HCT116 (cell line): ENCODE data around the gene LSM11. TPM values are rescaled to one million over a fixed set of nuclear protein-coding genes. Genes with fewer than 3 reads are reported as not detected.

Experiments
- CEBPB ChIP-seq: IDR thresholded peaks from 2 replicates; pipeline ENCODE4 v1.6.1; 2012; ENCODE audit warnings: low read depth
- EGR1 ChIP-seq: IDR thresholded peaks from 2 replicates; pipeline ENCODE4 v1.6.1; 2012; ENCODE audit warnings: low read depth
- EZH2 ChIP-seq: fragments of 200-600 bp; sonication (generic); IDR thresholded peaks from 2 replicates; pipeline ENCODE4 v1.6.1; 2017; ENCODE audit warnings: antibody characterized with exemption, mixed run types
- EZH2phosphoT487 ChIP-seq: fragments of 200-600 bp; IDR thresholded peaks from 2 replicates; pipeline ENCODE4 v1.6.1; 2018; ENCODE audit warnings: antibody characterized with exemption, borderline replicate concordance
- FOSL1 ChIP-seq: IDR thresholded peaks from 2 replicates; pipeline ENCODE4 v1.6.1; 2012; ENCODE audit warnings: low read depth
- JUND ChIP-seq: IDR thresholded peaks from 2 replicates; pipeline ENCODE4 v1.6.1; 2012
- POLR2A ChIP-seq: IDR thresholded peaks from 2 replicates; pipeline ENCODE4 v1.7.0; 2011; ENCODE audit warnings: borderline replicate concordance; ENCODE audit not compliant: insufficient read depth, insufficient read length; ENCODE audit errors: extremely low read depth
- POLR2AphosphoS5 ChIP-seq: IDR thresholded peaks from 2 replicates; pipeline ENCODE4 v1.6.1; 2011; ENCODE audit warnings: mild to moderate bottlenecking, low read depth, low read length, moderate library complexity
- RAD21 ChIP-seq: IDR thresholded peaks from 2 replicates; pipeline ENCODE4 v1.6.1; 2012; ENCODE audit warnings: low read depth, mild to moderate bottlenecking
- SIN3A ChIP-seq: IDR thresholded peaks from 2 replicates; pipeline ENCODE4 v1.6.1; 2012; ENCODE audit warnings: low read depth
- SRF ChIP-seq: IDR thresholded peaks from 2 replicates; pipeline ENCODE4 v1.6.1; 2012; ENCODE audit warnings: low read depth
- YY1 ChIP-seq: IDR thresholded peaks from 2 replicates; pipeline ENCODE4 v1.6.1; 2011; ENCODE audit warnings: low read length, low read depth, moderate library complexity, mild to moderate bottlenecking; ENCODE audit not compliant: insufficient replicate concordance; ENCODE audit errors: extremely low read depth
- ZFX ChIP-seq: fragments of 450-650 bp; IDR thresholded peaks from 2 replicates; pipeline ENCODE4 v1.6.1; 2017
- total RNA-seq: library from RNA; stranded (reverse); gene quantifications from one replicate; pipeline ENCODE4 v1.2.1, GENCODE V29; 2021; ENCODE audit not compliant: unreplicated experiment
- TF ChIP-seq, protein P1 (sequence below): IDR thresholded peaks from 2 replicates; pipeline ENCODE4 v1.6.1; 2012; ENCODE audit warnings: low read depth
- TF ChIP-seq, protein P2 (sequence below): IDR thresholded peaks from 2 replicates; pipeline ENCODE4 v1.6.1; 2012
- TF ChIP-seq, protein P3 (sequence below): IDR thresholded peaks from 2 replicates; pipeline ENCODE4 v1.6.1; 2012

The LSM11 gene
- total RNA-seq, 1 experiment from 2014 or later, result 6.2 TPM

DNA sequence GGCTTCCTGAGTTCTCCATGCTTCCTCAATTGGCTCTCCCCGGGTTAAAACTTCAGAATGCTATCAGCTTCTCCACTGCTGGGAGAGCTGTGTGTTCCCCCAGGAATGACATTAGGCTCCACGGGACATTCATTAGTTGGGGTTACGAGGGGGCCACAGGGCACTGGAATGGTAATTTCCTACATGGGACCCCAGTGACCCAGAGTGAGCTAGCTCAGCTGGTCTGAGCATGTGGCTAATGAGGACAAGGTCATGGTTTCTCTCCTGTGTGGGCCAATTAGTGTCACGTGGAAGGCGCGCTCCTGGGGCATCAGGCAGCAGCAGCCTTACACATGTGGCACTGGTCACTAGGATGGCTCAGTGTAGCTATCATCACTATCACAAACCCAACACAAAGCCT, 21.0 kb downstream of the LSM11 start (continued):
- TF ChIP-seq, protein P1, sequence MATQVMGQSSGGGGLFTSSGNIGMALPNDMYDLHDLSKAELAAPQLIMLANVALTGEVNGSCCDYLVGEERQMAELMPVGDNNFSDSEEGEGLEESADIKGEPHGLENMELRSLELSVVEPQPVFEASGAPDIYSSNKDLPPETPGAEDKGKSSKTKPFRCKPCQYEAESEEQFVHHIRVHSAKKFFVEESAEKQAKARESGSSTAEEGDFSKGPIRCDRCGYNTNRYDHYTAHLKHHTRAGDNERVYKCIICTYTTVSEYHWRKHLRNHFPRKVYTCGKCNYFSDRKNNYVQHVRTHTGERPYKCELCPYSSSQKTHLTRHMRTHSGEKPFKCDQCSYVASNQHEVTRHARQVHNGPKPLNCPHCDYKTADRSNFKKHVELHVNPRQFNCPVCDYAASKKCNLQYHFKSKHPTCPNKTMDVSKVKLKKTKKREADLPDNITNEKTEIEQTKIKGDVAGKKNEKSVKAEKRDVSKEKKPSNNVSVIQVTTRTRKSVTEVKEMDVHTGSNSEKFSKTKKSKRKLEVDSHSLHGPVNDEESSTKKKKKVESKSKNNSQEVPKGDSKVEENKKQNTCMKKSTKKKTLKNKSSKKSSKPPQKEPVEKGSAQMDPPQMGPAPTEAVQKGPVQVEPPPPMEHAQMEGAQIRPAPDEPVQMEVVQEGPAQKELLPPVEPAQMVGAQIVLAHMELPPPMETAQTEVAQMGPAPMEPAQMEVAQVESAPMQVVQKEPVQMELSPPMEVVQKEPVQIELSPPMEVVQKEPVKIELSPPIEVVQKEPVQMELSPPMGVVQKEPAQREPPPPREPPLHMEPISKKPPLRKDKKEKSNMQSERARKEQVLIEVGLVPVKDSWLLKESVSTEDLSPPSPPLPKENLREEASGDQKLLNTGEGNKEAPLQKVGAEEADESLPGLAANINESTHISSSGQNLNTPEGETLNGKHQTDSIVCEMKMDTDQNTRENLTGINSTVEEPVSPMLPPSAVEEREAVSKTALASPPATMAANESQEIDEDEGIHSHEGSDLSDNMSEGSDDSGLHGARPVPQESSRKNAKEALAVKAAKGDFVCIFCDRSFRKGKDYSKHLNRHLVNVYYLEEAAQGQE, result no peak
- TF ChIP-seq POLR2A, result no peak
- no peak for TF ChIP-seq JUND
- TF ChIP-seq EZH2phosphoT487, result no peak
- no peak for TF ChIP-seq RAD21
- TF ChIP-seq, protein P2, sequence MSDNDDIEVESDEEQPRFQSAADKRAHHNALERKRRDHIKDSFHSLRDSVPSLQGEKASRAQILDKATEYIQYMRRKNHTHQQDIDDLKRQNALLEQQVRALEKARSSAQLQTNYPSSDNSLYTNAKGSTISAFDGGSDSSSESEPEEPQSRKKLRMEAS, result no peak
- TF ChIP-seq SIN3A, result no peak
- no peak for TF ChIP-seq SRF
- TF ChIP-seq YY1, result no peak
- no peak for TF ChIP-seq ZFX
- TF ChIP-seq CEBPB, result no peak
- TF ChIP-seq EGR1, result no peak
- TF ChIP-seq, protein P3, sequence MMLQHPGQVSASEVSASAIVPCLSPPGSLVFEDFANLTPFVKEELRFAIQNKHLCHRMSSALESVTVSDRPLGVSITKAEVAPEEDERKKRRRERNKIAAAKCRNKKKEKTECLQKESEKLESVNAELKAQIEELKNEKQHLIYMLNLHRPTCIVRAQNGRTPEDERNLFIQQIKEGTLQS, result no peak
- TF ChIP-seq FOSL1, result no peak
- TF ChIP-seq EZH2, result no peak
- TF ChIP-seq POLR2AphosphoS5, result no peak
